ENCODE measurements around the gene NUB1. TPM values are rescaled to one million over a fixed set of nuclear protein-coding genes. Genes with fewer than 3 reads are reported as not detected.

The NUB1 gene
- polyA plus RNA-seq, 1 donor (not counting 4 experiments of a cell fraction or from before 2014, with no cell fraction given), result 34.6 TPM

- Histone ChIP-seq H3K4me1 (ENCODE audit: control insufficient read depth, extremely low read depth, insufficient read depth, low read length) (no peaks in the 10 kb centered on the region), H3K4me2 (ENCODE audit: control insufficient read depth, extremely low read depth, insufficient read depth, low read depth, low read length) (no peak overlapping the region), H3K36me3 (ENCODE audit: control insufficient read depth in 2 of 2, extremely low read depth in 1 of 2, insufficient read depth in 2 of 2, low read length in 2 of 2) (no peaks in the 10 kb centered on the region), H4K20me1 (ENCODE audit: control insufficient read depth, extremely low read depth, insufficient read depth, low read length) (no peaks in the 10 kb centered on the region), H3K79me2 (ENCODE audit: control insufficient read depth, insufficient read depth, low read length) (no peaks in the 10 kb centered on the region), H3K4me3 (ENCODE audit: control insufficient read depth in 2 of 3, extremely low read depth in 1 of 3, insufficient read depth in 2 of 3, low read depth in 1 of 3, low read length in 3 of 3) (no peak overlapping the region), H3K9me3 (ENCODE audit: control insufficient read depth, low read depth, low read length) (no peaks in the 10 kb centered on the region), H3K9ac (ENCODE audit: control insufficient read depth, extremely low read depth, insufficient read depth, low read length) (no peak overlapping the region), H3K9me1 (ENCODE audit: control insufficient read depth, extremely low read depth, insufficient read depth, low read length) (no peaks in the 10 kb centered on the region), H3K27ac (ENCODE audit: control insufficient read depth, insufficient read depth, low read length) (no peak overlapping the region), H2AFZ (ENCODE audit: control insufficient read depth, low read length) (no peak overlapping the region), H3K27me3 (ENCODE audit: control insufficient read depth, extremely low read depth, insufficient read depth, low read length) (peaks cover 14% of the 10 kb centered on the region)
- TF ChIP-seq CTCF (optimal IDR thresholded peaks at IDR 0.05 in 1 of 3, IDR thresholded peaks at IDR 0.05 in 1 of 3, conservative IDR thresholded peaks at IDR 0.05 in 1 of 3; ENCODE audit: extremely low read depth in 1 of 3, insufficient read depth in 2 of 3, low read length in 3 of 3), result no peak
- DNase-seq (ENCODE audit: low read depth, low spot score) (no peak), FAIRE-seq (no peak)
- dilution Hi-C loops (cut with MboI; ENCODE audit: extremely low pct_ligation_motif_present, low sequenced_read_pairs), result no loop called here
These were observed 57.1 kb downstream of the NUB1 start for GRCh38 chr7:151398446-151399304.

GRCh38 chr7:151399305-151399601 is 57.6 kb downstream of the NUB1 start:
- no peak for TF ChIP-seq CTCF (optimal IDR thresholded peaks at IDR 0.05 in 1 of 3, IDR thresholded peaks at IDR 0.05 in 1 of 3, conservative IDR thresholded peaks at IDR 0.05 in 1 of 3; ENCODE audit: extremely low read depth in 1 of 3, insufficient read depth in 2 of 3, low read length in 3 of 3)
- no peak for TF ChIP-seq EZH2 (IDR thresholded peaks at IDR 0.05; ENCODE audit: low read length)
- H3K36me3 ChIP-seq (ENCODE audit: control insufficient read depth in 2 of 2, extremely low read depth in 1 of 2, insufficient read depth in 2 of 2, low read length in 2 of 2), result no peaks in the 10 kb centered on the region
- H3K9me1 ChIP-seq (ENCODE audit: control insufficient read depth, extremely low read depth, insufficient read depth, low read length), result no peaks in the 10 kb centered on the region
- no peak overlapping the region for H3K27ac ChIP-seq (ENCODE audit: control insufficient read depth, insufficient read depth, low read length)
- no peak overlapping the region for H3K4me3 ChIP-seq (ENCODE audit: control insufficient read depth in 2 of 3, extremely low read depth in 1 of 3, insufficient read depth in 2 of 3, low read depth in 1 of 3, low read length in 3 of 3)
- no peak overlapping the region for H3K9ac ChIP-seq (ENCODE audit: control insufficient read depth, extremely low read depth, insufficient read depth, low read length)
- peaks cover 10% of the 10 kb centered on the region for H3K27me3 ChIP-seq (ENCODE audit: control insufficient read depth, extremely low read depth, insufficient read depth, low read length)
- no peaks in the 10 kb centered on the region for H3K9me3 ChIP-seq (ENCODE audit: control insufficient read depth, low read depth, low read length)
- H3K4me2 ChIP-seq (ENCODE audit: control insufficient read depth, extremely low read depth, insufficient read depth, low read depth, low read length), result no peak overlapping the region
- no peak for FAIRE-seq
- H2AFZ ChIP-seq (ENCODE audit: control insufficient read depth, low read length), result no peak overlapping the region
- peaks cover 3% of the 10 kb centered on the region for H3K4me1 ChIP-seq (ENCODE audit: control insufficient read depth, extremely low read depth, insufficient read depth, low read length)
- dilution Hi-C loops (cut with MboI; ENCODE audit: extremely low pct_ligation_motif_present, low sequenced_read_pairs), result no loop called here
- no peaks in the 10 kb centered on the region for H3K79me2 ChIP-seq (ENCODE audit: control insufficient read depth, insufficient read depth, low read length)
- DNase-seq (ENCODE audit: low read depth, low spot score), result no peak
- H4K20me1 ChIP-seq (ENCODE audit: control insufficient read depth, extremely low read depth, insufficient read depth, low read length), result no peaks in the 10 kb centered on the region
